KMS-11 (cell line): ENCODE data around the gene TMEM82.

Experiments
- H2AFZ ChIP-seq: fragments of 200-600 bp; sonication (generic); 2 replicates; pipeline ENCODE4 v1.6.1; 2016; ENCODE audit warnings: antibody characterized with exemption, mixed run types, low read depth
- H3K27ac ChIP-seq: fragments of 200-600 bp; sonication (generic); 2 replicates; pipeline ENCODE4 v1.6.1; 2016; ENCODE audit warnings: mild to moderate bottlenecking, mixed run types
- H3K27me3 ChIP-seq: fragments of 200-600 bp; sonication (generic); 2 replicates; pipeline ENCODE4 v1.6.1; 2017; ENCODE audit warnings: mild to moderate bottlenecking, low read depth, mixed run types, moderate library complexity; ENCODE audit not compliant: insufficient read depth
- H3K36me3 ChIP-seq: fragments of 200-600 bp; sonication (generic); 2 replicates; pipeline ENCODE4 v1.6.1; 2017; ENCODE audit warnings: mild to moderate bottlenecking, mixed run types; ENCODE audit not compliant: insufficient read depth
- H3K4me1 ChIP-seq: fragments of 200-600 bp; sonication (generic); 2 replicates; pipeline ENCODE4 v1.6.1; 2016; ENCODE audit warnings: mild to moderate bottlenecking, low read depth, mixed run types; ENCODE audit not compliant: poor library complexity, severe bottlenecking
- H3K4me2 ChIP-seq: fragments of 200-600 bp; sonication (generic); 2 replicates; pipeline ENCODE4 v1.7.0; 2016; ENCODE audit warnings: mild to moderate bottlenecking, mixed run types
- H3K4me3 ChIP-seq: fragments of 200-600 bp; sonication (generic); IDR thresholded peaks from 2 replicates; pipeline ENCODE4 v1.6.1; 2017; ENCODE audit warnings: low read depth, low read length, mixed read lengths; ENCODE audit not compliant: insufficient read depth
- H3K79me2 ChIP-seq: fragments of 200-600 bp; sonication (generic); 2 replicates; pipeline ENCODE4 v1.6.1; 2016; ENCODE audit warnings: low read depth, mixed run types; ENCODE audit not compliant: insufficient read depth
- H3K9ac ChIP-seq: fragments of 200-600 bp; sonication (generic); 2 replicates; pipeline ENCODE4 v1.6.1; 2016; ENCODE audit warnings: mild to moderate bottlenecking, mixed run types
- H4K20me1 ChIP-seq: fragments of 200-600 bp; sonication (generic); 2 replicates; pipeline ENCODE4 v1.6.1; 2016; ENCODE audit warnings: mild to moderate bottlenecking, mixed run types; ENCODE audit not compliant: insufficient read depth
- TF ChIP-seq, protein P1 (sequence below): fragments of 200-600 bp; sonication (generic); conservative IDR thresholded peaks from 2 replicates; pipeline ENCODE4 v1.6.1; 2017; ENCODE audit warnings: low read depth, mild to moderate bottlenecking, antibody characterized with exemption, low read length, moderate library complexity, mixed read lengths

The TMEM82 gene

GRCh38 chr1:15722411-15722810, 19.9 kb upstream of the TMEM82 start:
- Histone ChIP-seq H3K27ac (no peak overlapping the region), H3K36me3 (0 out of 2 replicates have a peak, but pooled peaks cover 2% of the 10 kb centered on the region), H3K9ac (no peak overlapping the region), H3K4me1 (no peaks in the 10 kb centered on the region), H2AFZ (no peak overlapping the region), H3K4me3 (no peak overlapping the region), H4K20me1 (no peaks in the 10 kb centered on the region), H3K27me3 (no peaks in the 10 kb centered on the region), H3K79me2 (no peaks in the 10 kb centered on the region), H3K4me2 (no peak overlapping the region)
- TF ChIP-seq, protein P1, sequence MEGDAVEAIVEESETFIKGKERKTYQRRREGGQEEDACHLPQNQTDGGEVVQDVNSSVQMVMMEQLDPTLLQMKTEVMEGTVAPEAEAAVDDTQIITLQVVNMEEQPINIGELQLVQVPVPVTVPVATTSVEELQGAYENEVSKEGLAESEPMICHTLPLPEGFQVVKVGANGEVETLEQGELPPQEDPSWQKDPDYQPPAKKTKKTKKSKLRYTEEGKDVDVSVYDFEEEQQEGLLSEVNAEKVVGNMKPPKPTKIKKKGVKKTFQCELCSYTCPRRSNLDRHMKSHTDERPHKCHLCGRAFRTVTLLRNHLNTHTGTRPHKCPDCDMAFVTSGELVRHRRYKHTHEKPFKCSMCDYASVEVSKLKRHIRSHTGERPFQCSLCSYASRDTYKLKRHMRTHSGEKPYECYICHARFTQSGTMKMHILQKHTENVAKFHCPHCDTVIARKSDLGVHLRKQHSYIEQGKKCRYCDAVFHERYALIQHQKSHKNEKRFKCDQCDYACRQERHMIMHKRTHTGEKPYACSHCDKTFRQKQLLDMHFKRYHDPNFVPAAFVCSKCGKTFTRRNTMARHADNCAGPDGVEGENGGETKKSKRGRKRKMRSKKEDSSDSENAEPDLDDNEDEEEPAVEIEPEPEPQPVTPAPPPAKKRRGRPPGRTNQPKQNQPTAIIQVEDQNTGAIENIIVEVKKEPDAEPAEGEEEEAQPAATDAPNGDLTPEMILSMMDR = no peak

DNA sequence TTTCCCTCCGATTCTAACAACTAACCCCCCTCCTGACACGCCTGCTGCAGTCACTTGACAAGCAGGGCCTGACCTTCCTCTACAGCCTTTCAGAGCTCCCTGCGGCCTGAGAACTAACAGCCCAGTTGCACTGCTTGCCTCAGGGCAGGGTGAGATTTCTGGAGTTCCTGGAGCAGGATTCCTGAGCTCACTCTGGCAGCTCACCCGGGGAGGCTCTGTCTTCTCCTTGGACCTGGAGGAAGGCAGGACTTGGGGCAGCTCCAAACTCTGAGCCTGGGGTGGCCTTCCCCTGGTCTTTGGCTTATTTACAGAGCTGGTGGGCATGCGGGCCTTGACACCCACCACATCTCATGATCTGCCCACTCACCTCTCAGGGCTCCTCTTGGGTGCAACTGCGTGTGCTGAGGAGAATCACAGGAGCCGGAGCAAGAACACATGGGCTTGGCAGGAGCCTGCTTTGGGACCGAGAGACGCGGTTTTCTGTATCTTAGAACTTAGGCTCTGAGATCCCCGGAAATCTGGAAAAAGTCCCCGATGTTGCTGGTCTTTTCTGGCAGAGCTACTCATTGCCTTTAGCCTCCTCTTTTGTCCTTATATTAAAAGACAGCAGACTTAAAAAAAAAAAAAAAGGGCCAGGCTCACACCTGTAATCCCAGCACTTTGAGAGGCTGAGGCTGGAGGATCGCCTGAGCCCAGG, 19.3 kb upstream of the TMEM82 start:
- H3K36me3 ChIP-seq = 0 out of 2 replicates have a peak, but pooled peaks cover 4% of the 10 kb centered on the region

DNA sequence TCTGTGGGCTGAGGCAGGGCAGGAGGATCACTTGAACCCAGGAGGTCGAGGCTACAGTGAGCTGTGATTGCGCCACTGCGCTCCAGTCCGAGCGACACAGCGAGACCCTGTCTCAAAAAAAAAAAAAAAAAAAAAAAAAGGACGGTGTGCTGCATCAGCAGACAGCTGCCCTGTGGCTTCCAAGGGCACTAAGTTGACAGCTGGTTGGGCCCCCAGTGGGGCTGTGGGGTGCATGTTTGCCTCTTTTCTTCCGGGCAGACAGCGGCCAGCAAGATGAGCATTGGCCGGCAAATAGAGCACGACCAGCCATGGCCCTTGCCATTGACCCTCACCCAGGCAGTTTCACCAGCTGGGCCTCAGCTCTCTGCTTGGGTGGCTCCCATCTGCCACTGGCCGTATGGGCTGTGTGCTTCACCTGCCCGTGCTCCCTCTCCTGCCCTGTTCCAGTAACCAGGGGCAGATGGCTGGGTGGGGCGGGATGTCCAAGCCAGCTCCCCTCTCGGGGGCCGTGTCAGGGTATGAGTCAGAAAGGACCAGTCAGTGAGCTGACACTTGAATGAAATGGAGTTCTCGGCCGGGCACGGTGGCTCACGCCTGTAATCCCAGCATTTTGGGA, 18.6 kb upstream of the TMEM82 start:
- Histone ChIP-seq H2AFZ (no peak overlapping the region), H3K36me3 (0 out of 2 replicates have a peak, but pooled peaks cover 4% of the 10 kb centered on the region), H3K27me3 (no peaks in the 10 kb centered on the region), H3K9ac (no peak overlapping the region), H3K79me2 (no peaks in the 10 kb centered on the region), H3K4me1 (no peaks in the 10 kb centered on the region), H3K27ac (no peak overlapping the region), H3K4me2 (no peak overlapping the region), H3K4me3 (no peak overlapping the region), H4K20me1 (no peaks in the 10 kb centered on the region)
- TF ChIP-seq, protein P1 = no peak

More for the DNA sequence above, 19.3 kb upstream of the TMEM82 start:
- Histone ChIP-seq H3K27me3 (no peaks in the 10 kb centered on the region), H3K79me2 (no peaks in the 10 kb centered on the region), H4K20me1 (no peaks in the 10 kb centered on the region), H3K4me1 (no peaks in the 10 kb centered on the region), H3K9ac (no peak overlapping the region), H2AFZ (no peak overlapping the region), H3K4me3 (no peak overlapping the region), H3K4me2 (no peak overlapping the region), H3K27ac (no peak overlapping the region)
- TF ChIP-seq, protein P1 = no peak

GRCh38 chr1:15724949-15725880, 17.1 kb upstream of the TMEM82 start:
- Histone ChIP-seq H2AFZ (no peak overlapping the region), H3K79me2 (no peaks in the 10 kb centered on the region), H4K20me1 (no peaks in the 10 kb centered on the region), H3K36me3 (0 out of 2 replicates have a peak, but pooled peaks cover 4% of the 10 kb centered on the region), H3K4me3 (no peak overlapping the region), H3K27ac (no peak overlapping the region), H3K4me1 (no peaks in the 10 kb centered on the region), H3K4me2 (no peak overlapping the region), H3K9ac (no peak overlapping the region), H3K27me3 (no peaks in the 10 kb centered on the region)
- TF ChIP-seq, protein P1 = no peak
